GM19239 (cell line): ENCODE data around the gene FUT6.
A peak's percentile ranks its signal among the peaks of the same experiment; 100 is the strongest.

Experiments
- DNase-seq: peaks from one replicate; pipeline ENCODE4 v3.0.0; 2011; ENCODE audit warnings: low spot score; ENCODE audit not compliant: insufficient read length
- FAIRE-seq: peaks from 2 replicates; lab custom pipeline; 2011; peaks lifted over from hg19 to GRCh38; lab: Jason Lieb, UNC

FUT6 gene

GRCh38 chr19:5829567-5830310 is 9.8 kb downstream of the FUT6 start:
- FAIRE-seq (no peak), DNase-seq (no peak)

DNA sequence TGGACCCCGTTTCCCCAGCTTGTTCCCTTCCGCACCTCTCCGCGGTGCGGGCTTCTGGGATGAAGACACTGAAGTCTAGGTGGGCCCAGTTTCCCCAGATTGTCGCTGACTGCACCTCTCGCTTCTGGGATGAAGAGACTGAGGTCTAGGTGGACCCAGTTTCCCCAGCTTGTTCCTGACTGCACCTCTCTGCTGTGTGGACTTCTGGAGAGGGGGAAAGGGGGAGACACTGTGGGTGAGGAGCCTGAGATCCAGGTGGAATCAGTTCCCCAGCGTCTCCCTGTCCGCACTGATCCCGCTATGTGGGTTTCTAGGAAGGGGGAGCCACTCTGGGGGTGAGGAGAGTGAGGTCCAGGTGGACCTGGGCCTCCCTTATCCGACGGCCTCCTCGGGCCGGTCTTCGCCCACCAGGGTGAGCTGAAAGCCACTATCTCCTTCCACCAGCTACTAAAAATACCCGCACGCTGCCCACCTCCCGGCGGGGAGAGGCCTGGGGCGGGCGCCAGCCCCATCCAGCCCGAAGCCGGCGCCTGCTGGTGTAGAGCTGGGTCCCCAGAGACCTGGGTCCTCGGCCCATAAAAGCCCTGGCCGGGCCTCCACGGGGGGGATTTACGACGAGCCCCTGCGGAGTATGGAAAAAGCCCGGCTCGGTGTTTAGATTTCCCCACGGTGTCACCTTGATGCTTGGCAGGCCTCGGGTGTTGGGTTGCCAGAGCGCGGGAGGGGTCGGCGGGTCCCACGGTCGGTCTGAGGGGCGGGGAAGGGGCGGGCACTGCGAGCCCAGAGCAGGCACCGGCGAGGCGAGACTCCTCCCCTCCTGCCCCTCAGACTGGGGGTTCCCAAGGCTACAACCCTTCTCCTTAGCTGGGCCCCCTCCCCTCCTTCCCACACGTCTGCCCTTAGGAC is 10.6 kb downstream of the FUT6 start:
- DNase-seq (peak; percentile 53), FAIRE-seq (no peak)

GRCh38 chr19:5827891-5828660 is 11.4 kb downstream of the FUT6 start:
- DNase-seq (peak; percentile 96), FAIRE-seq (peak; percentile 95)

DNA sequence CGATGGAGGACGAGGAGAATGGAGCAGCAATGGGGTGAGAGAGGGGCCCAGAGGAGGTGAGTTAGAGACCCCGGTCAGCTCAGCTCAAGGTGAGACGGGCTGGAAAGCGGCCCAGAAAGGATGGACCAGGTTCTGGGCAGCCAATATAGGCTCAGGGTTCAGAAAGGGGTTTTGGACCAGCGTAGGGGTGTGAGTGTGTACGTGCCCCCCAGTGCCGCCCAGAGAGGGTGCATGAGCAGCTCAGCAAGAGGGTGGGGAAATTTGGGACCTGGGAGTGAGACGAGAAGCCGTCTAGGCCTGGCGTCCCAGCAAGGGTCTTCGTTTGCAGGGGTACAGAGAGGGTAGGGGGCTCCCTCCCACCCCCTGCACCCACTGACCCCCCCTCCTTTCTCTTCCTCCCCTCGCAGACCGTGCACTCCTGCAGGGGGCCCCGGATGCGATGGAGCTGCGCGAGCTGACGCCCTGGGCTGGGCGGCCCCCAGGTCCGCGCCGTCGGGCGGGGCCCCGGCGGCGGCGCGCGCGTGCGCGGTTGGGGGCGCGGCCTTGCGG is 12.1 kb downstream of the FUT6 start:
- no peak for DNase-seq

DNA sequence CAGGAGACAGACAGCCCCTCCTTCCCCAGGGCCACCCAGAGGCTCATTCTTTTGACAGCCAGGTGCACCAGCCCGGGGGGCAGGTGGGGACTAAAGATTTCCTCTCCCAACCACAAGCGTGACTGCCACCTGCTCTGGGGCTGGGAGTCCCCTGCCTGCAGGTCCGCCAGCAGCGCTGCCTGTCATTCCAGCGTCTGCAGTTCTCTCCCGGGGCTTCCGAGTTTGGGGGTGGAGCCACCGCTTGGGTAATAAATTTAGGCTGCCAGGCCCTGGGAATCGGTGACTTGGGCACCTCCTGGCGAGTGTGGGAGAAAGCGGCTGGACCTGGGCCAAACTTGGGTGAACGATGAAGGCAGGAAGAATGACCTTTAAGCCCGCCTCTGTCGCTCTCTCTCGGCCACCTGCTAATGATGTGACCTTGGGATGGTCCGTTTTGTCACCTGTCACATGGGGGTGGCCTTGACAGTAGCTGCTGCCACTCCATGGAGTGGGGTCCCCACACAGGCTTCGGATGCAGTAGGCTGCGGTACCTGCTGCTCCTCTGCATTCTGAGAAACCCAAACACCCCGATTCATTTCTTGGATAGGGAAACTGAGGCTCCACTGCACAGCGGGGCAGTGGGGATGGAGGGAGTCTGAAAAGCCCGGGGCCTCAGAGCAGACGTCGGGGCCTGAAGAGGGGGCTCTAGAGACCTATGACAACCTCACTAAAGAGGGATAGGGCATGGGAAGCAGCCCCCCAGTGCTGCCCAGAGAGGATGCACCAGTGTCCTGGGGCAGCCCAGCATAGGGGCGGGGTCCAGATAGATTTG is 12.8 kb downstream of the FUT6 start:
- DNase-seq (peak; percentile 40), FAIRE-seq (peak; percentile 53)

More for the DNA sequence above, 12.1 kb downstream of the FUT6 start:
- FAIRE-seq = no peak

GRCh38 chr19:5825178-5825577 is 14.3 kb downstream of the FUT6 start:
- no peak for FAIRE-seq
- DNase-seq = no peak

GRCh38 chr19:5824751-5825150 is 14.8 kb downstream of the FUT6 start:
- DNase-seq (no peak), FAIRE-seq (no peak)

DNA sequence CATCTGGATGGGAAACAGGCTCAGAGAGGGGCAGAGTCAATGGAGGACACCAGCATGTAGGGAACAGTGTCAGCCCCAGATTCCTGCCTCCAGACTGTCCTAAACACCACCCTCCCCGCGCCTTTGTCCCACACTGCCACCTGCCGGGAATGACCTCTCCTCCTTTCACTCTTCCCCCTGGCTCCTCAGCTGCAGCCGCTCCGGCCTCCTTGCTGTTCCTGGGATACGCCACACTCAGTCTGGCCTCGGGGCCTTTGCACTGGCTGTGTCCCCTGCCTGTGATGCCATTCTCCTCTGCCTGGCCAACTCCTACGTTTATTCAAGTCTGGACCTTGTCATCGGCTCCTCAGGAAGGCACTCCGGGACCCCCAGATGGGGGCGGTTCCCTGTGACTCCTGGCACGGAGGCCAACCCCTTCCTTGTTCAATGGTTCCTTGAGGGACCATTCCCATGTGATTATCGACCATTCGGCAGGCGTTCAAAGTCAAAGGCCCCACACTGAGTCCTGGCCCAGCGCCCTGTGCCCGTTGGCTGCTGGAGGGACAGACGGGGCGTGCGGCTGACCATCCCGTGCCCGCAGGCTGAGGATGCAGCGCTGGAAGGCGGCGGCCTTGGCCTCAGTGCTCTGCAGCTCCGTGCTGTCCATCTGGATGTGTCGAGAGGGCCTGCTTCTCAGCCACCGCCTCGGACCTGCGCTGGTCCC is 15.8 kb downstream of the FUT6 start:
- DNase-seq (no peak), FAIRE-seq (no peak)

GRCh38 chr19:5822181-5822844 is 17.2 kb downstream of the FUT6 start:
- no peak for DNase-seq
- FAIRE-seq = no peak

GRCh38 chr19:5821521-5822180 is 17.9 kb downstream of the FUT6 start:
- FAIRE-seq (no peak), DNase-seq (no peak)

DNA sequence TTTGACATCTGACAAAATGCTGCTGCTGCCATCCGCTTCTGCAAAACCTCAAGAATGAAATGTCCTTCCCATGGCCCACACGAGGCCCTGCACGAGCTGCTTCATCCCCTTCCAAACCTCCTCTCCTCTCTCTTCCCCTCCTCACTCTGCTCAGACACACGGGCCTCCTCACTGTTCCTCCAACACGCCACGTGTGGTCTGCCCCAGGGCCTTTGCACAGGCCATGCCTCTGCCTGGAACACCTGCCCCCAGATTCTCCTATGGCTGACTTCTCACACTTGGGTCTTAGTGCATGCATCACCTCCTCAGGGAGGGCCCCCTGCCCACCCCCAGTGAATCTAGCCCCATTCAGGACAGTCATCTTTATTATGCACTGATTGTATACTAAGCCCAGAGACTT is 18.7 kb downstream of the FUT6 start:
- FAIRE-seq (no peak), DNase-seq (no peak)

- FAIRE-seq (no peak), DNase-seq (no peak)
These were observed 20.9 kb downstream of the FUT6 start for GRCh38 chr19:5818594-5818993.

GRCh38 chr19:5817218-5817617 is 22.3 kb downstream of the FUT6 start:
- no peak for FAIRE-seq
- DNase-seq = no peak

GRCh38 chr19:5814852-5815246 is 24.7 kb downstream of the FUT6 start:
- no peak for DNase-seq
- no peak for FAIRE-seq

- FAIRE-seq = no peak
These were observed 25.2 kb downstream of the FUT6 start for GRCh38 chr19:5814123-5814851.

GRCh38 chr19:5811117-5811516 is 28.4 kb downstream of the FUT6 start:
- FAIRE-seq (no peak), DNase-seq (no peak)

More at GRCh38 chr19:5814123-5814851, 25.2 kb downstream of the FUT6 start:
- no peak for DNase-seq

GRCh38 chr19:5809469-5809868 is 30.0 kb downstream of the FUT6 start:
- DNase-seq (no peak), FAIRE-seq (no peak)
